ENCODE measurements around the gene AMBRA1.

DNA sequence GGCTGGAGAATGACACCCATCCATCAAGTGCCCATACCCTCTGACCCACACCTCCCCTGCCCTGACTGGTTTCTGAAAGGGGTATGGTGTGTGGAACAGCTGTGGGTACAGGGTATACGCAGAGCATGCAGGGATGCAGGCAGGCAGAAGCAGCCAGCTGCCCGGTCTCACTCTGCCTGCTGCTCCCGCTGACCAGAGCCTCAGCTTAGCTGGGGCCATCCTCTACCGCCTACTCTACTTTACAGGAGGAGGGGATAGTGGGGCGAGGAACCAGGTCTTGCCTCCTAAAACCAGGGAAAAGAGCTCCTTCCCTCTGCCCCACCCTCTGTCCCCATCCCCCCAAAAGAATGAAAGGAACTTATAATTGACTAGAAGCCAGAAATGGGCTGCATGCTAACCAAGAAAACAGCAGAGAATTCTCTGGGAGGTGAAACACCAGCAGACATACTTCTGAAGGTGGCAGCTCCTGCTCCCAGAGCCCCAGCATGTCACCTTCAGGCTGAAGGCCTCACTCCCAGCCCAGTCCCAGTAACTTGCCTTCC is 189.3 kb downstream of the AMBRA1 start:
- TF ChIP-seq, protein P1, sequence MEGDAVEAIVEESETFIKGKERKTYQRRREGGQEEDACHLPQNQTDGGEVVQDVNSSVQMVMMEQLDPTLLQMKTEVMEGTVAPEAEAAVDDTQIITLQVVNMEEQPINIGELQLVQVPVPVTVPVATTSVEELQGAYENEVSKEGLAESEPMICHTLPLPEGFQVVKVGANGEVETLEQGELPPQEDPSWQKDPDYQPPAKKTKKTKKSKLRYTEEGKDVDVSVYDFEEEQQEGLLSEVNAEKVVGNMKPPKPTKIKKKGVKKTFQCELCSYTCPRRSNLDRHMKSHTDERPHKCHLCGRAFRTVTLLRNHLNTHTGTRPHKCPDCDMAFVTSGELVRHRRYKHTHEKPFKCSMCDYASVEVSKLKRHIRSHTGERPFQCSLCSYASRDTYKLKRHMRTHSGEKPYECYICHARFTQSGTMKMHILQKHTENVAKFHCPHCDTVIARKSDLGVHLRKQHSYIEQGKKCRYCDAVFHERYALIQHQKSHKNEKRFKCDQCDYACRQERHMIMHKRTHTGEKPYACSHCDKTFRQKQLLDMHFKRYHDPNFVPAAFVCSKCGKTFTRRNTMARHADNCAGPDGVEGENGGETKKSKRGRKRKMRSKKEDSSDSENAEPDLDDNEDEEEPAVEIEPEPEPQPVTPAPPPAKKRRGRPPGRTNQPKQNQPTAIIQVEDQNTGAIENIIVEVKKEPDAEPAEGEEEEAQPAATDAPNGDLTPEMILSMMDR (IDR thresholded peaks at IDR 0.05): no peak
- TF ChIP-seq POLR2A (IDR thresholded peaks at IDR 0.05) (no peak), POLR2AphosphoS5 (IDR thresholded peaks at IDR 0.05) (no peak), EP300 (IDR thresholded peaks at IDR 0.05) (no peak)
